ENCODE measurements around the gene CHTF8. TPM values are rescaled to one million over a fixed set of nuclear protein-coding genes. Genes with fewer than 3 reads are reported as not detected.

The CHTF8 gene
- total and polyA plus RNA-seq, 10 of the 15 experiments (the other 5 are each of a cell fraction or from before 2014, with no cell fraction given): 18.5 to 159 (median 102) TPM

DNA sequence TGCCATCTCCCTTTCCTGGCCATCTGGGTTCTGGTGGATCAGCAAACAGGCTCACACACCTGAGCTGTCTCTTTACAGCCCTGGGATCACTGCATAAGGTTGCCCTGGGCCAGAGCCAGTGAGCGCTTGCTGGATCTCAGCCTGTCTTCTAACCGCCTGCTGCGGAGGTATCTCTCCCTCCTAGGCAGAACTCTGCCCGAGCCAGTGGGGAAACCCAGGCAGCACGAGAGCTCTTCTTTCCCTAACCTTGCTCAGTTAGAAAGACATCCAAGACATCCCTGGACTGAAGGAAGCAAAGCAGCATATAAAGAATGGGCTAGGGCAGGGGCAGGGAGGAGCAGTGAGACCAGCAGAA lies 20.5 kb downstream of the CHTF8 start:
- DNase-seq (ENCODE audit: low read depth, low spot score): no peak
- CTCF ChIA-PET: interaction anchor here (0.7 to 4.0 kb wide), 12 partner anchors 12 to 590 kb away, joined by 3 to 38 read pairs (median 8); partner anchors contain the start of genes CHTF8 and UTP4
- Histone ChIP-seq H3K79me2 (ENCODE audit: control insufficient read depth, insufficient read depth, low read length) (no peaks in the 10 kb centered on the region), H3K4me2 (ENCODE audit: control insufficient read depth, insufficient read depth) (no peak overlapping the region), H4K20me1 (ENCODE audit: control insufficient read depth, insufficient read depth) (no peaks in the 10 kb centered on the region), H3K36me3 (ENCODE audit: control insufficient read depth in 2 of 2, insufficient read depth in 2 of 2, low read length in 1 of 2) (no peaks in the 10 kb centered on the region; a peak in 2 of 4 replicates), H3K9ac (ENCODE audit: control insufficient read depth, insufficient read depth, low read length) (no peak overlapping the region), H2AFZ (ENCODE audit: control insufficient read depth, low read depth, low read length) (no peak overlapping the region), H3K27ac (ENCODE audit: control insufficient read depth, insufficient read depth) (no peak overlapping the region), H3K4me1 (ENCODE audit: control insufficient read depth, insufficient read depth, low read length) (peaks cover 3% of the 10 kb centered on the region), H3K9me3 (replicated peaks; ENCODE audit: control insufficient read depth, insufficient read depth, low read length) (no peaks in the 10 kb centered on the region), H3K27me3 (replicated peaks in 1 of 2; ENCODE audit: control insufficient read depth in 2 of 2, insufficient read depth in 2 of 2, low read length in 1 of 2) (peaks cover 0 to 1% of the 10 kb centered on the region in 2 experiments; a peak in 1 of 4 replicates), H3K4me3 (no peak overlapping the region)
- SMC1A ChIA-PET (ENCODE audit: uncharacterized antibody, unreplicated experiment): interaction anchor here (0.7 to 4.3 kb wide), 3 partner anchors 12 to 693 kb away, joined by 3 to 20 read pairs (median 3); no protein-coding TSS in a partner anchor
- FAIRE-seq: no peak
- WGBS (ENCODE audit: insufficient coverage, insufficient replicate concordance, low lambda C conversion rate, missing lambda C conversion rate): 100% methylated on average over 5 of the region's 5 CpGs
- intact Hi-C loops (cut with micrococcal nuclease; ENCODE audit: unreplicated experiment) (no loop called here), in situ Hi-C loops (cut with MboI) (no loop called here)
- TF ChIP-seq SMARCA5 (IDR thresholded peaks at IDR 0.05) (no peak), BRCA1 (IDR thresholded peaks at IDR 0.05; ENCODE audit: low read depth, low read length) (no peak), NFYB (IDR thresholded peaks at IDR 0.05; ENCODE audit: insufficient read depth, low read depth, low read length) (no peak), NR2C1 (IDR thresholded peaks at IDR 0.05) (no peak), KLF5 (IDR thresholded peaks at IDR 0.05; ENCODE audit: partially characterized antibody) (no peak), SMAD5 (IDR thresholded peaks at IDR 0.05; ENCODE audit: low read depth) (no peak), JUND (IDR thresholded peaks at IDR 0.05; ENCODE audit: low read depth, low read length) (no peak)
- TF ChIP-seq, protein P1, sequence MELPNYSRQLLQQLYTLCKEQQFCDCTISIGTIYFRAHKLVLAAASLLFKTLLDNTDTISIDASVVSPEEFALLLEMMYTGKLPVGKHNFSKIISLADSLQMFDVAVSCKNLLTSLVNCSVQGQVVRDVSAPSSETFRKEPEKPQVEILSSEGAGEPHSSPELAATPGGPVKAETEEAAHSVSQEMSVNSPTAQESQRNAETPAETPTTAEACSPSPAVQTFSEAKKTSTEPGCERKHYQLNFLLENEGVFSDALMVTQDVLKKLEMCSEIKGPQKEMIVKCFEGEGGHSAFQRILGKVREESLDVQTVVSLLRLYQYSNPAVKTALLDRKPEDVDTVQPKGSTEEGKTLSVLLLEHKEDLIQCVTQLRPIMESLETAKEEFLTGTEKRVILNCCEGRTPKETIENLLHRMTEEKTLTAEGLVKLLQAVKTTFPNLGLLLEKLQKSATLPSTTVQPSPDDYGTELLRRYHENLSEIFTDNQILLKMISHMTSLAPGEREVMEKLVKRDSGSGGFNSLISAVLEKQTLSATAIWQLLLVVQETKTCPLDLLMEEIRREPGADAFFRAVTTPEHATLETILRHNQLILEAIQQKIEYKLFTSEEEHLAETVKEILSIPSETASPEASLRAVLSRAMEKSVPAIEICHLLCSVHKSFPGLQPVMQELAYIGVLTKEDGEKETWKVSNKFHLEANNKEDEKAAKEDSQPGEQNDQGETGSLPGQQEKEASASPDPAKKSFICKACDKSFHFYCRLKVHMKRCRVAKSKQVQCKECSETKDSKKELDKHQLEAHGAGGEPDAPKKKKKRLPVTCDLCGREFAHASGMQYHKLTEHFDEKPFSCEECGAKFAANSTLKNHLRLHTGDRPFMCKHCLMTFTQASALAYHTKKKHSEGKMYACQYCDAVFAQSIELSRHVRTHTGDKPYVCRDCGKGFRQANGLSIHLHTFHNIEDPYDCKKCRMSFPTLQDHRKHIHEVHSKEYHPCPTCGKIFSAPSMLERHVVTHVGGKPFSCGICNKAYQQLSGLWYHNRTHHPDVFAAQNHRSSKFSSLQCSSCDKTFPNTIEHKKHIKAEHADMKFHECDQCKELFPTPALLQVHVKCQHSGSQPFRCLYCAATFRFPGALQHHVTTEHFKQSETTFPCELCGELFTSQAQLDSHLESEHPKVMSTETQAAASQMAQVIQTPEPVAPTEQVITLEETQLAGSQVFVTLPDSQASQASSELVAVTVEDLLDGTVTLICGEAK (IDR thresholded peaks at IDR 0.05; ENCODE audit: borderline replicate concordance): no peak
- RAD21 ChIA-PET (ENCODE audit: unreplicated experiment): interaction anchor here (0.9 to 1.4 kb wide), 2 partner anchors 39 to 264 kb away, joined by 4 read pairs; no protein-coding TSS in a partner anchor
- POLR2A ChIA-PET: interaction anchor here (0.6 kb wide), 1 partner anchor 245 kb away, joined by 4 read pairs; no protein-coding TSS in a partner anchor
- ATAC-seq: no peak
- no TSS peak for BruUV-seq (replicated peaks)

All from GM12878 (cell line).